GM10847 (cell line): Measurements from ENCODE around the gene TCF12.

ENCODE experiments used
- POLR2A ChIP-seq: IDR thresholded peaks from 2 replicates; pipeline ENCODE4 v1.6.1; 2011; ENCODE audit not compliant: insufficient read length; ENCODE audit errors: extremely low read depth

TCF12 gene

GRCh38 chr15:57285386-57285785 lies 366.9 kb downstream of the TCF12 start:
- TF ChIP-seq POLR2A: no peak

- no peak for TF ChIP-seq POLR2A
Observed at GRCh38 chr15:57286446-57287122, 368.1 kb downstream of the TCF12 start.

GRCh38 chr15:57287123-57287521 lies 368.7 kb downstream of the TCF12 start:
- no peak for TF ChIP-seq POLR2A

GRCh38 chr15:57288926-57289580 lies 370.6 kb downstream of the TCF12 start:
- no peak for TF ChIP-seq POLR2A

GRCh38 chr15:57290187-57290586 lies 371.7 kb downstream of the TCF12 start:
- no peak for TF ChIP-seq POLR2A

- no peak for TF ChIP-seq POLR2A
Observed at GRCh38 chr15:57290826-57291225, 372.4 kb downstream of the TCF12 start.

- TF ChIP-seq POLR2A: no peak
Observed at GRCh38 chr15:57296473-57297162, 378.2 kb downstream of the TCF12 start.

GRCh38 chr15:57297163-57297593 lies 378.7 kb downstream of the TCF12 start:
- no peak for TF ChIP-seq POLR2A

GRCh38 chr15:57297630-57298029 lies 379.2 kb downstream of the TCF12 start:
- TF ChIP-seq POLR2A: no peak

- TF ChIP-seq POLR2A: no peak
Observed at GRCh38 chr15:57298204-57298603, 379.8 kb downstream of the TCF12 start.

GRCh38 chr15:57298843-57299550 lies 380.6 kb downstream of the TCF12 start:
- TF ChIP-seq POLR2A: no peak

- no peak for TF ChIP-seq POLR2A
Observed at GRCh38 chr15:57301307-57301706, 382.9 kb downstream of the TCF12 start.

GRCh38 chr15:57302640-57303257 lies 384.3 kb downstream of the TCF12 start:
- TF ChIP-seq POLR2A: no peak

- no peak for TF ChIP-seq POLR2A
Observed at GRCh38 chr15:57305009-57305408, 386.6 kb downstream of the TCF12 start.
